Activated CD4-positive, alpha-beta T cell treated with anti-CD3 and anti-CD28 coated beads for 4 hours (primary cell): ENCODE data around the gene AMN1.

ENCODE experiments used
- DNase-seq, 2 donors: peaks; one replicate each; pipeline ENCODE4 v3.0.0-alpha.2; 2020

The AMN1 gene

DNA sequence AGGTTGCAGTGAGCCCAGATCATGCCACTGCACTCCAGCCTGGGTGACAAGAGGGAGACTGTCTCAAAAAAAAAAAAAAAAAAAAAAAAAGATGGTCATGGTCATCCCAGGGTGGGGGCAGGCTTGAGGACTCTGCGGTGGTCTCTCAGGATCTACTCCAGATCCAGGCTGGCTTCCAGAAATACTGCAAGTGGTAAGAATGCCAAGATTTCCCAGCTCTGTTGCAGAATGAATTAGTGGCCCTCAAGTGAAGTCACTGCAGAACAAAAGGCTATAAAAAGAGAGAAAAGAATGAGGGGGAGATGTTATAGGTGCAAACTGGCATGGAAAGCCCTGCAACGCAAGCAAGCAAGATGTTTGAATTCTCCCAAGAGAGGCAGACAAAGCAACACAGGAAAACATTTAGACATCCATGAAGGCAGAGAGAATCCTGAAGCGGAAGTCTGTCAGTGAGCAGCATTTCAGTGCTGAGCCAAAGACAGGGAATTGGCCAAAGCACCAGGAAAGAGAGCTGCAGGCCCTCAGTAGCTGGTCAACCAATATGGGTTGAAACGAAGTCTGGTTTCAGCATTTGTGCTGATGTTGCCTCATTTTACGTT lies 101.3 kb downstream of the AMN1 start:
- no peak for DNase-seq

DNA sequence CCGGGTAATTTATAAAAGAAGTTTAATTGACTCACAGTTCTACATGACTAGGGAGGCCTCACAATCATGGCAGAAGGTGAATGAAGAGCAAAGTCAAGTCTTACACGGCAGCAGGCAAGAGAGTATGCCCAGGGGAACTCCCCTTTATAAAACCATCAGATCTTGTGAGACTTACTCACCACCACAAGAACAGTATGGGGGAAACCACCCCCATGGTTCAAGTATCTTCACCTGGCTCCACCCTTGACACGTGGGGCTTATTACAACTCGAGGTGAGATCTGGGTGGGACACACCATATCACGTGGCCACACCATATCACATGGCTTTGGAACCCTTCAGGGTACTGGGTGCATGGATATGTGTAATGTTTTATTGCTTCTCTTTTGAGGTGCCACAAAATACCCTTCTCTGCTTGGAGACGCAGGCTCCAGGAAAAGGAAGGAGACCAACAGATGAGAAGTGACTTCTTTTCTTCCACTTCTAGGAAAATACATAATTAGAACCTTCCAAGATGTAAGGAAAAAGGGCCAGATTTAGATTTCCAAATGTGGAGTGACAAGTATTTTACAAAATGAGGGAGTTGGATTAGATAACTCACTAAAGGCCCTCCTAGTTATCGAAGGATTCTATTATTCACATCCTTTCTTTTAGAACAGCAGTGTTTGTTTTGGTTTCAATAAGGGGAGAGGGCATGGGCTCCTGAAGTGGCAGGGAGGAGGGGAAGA lies 102.4 kb downstream of the AMN1 start:
- DNase-seq, result no peak

DNA sequence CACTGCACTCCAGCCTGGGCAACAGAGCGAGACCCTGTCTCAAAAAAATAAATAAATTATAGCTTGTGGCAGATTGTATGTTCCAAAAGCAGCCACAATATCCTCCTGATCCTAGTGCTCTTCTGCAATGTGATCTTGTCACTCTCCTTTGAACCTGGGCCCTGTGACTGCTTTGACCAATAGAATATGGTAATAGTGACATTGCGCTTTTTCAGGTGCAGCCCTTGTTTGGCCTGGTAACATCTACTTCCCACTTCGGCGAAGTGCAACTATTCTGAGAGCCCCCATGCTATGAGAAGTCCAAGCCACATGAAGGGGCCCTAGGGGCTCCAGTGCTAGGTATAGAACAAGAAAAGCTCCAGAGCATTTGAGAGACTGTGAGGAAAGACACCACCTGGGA lies 106.8 kb downstream of the AMN1 start:
- DNase-seq, result no peak
